Left lung (tissue), 10 donors: ENCODE data around the gene TASOR2. TPM values are rescaled to one million over a fixed set of nuclear protein-coding genes. Genes with fewer than 3 reads are reported as not detected.

Experiments used
- ATAC-seq: fragments of 200-7000 bp; cut with Tn5 transposase; one replicate; pipeline ENCODE4 v1.9.1; 2020; ENCODE audit warnings: moderate library complexity
- DNase-seq, 4 donors: peaks; one replicate each; pipeline ENCODE4 v3.0.0-alpha.2; 2013 to 2020
- H3K27ac ChIP-seq, 2 donors: fragments of 200-600 bp; sonication (generic) in 1 of 2; one replicate each; pipeline versions ENCODE4 v1.5.0 to v1.8.0; 2020 to 2021
- H3K27me3 ChIP-seq, 2 donors: fragments of 200-600 bp; sonication (generic) in 1 of 2; one replicate each; pipeline versions ENCODE4 v1.5.0 to v1.8.0; 2020 to 2021
- H3K36me3 ChIP-seq, 2 donors: fragments of 200-600 bp; sonication (generic) in 1 of 2; one replicate each; pipeline versions ENCODE4 v1.5.0 to v1.8.0; 2020 to 2021
- H3K4me1 ChIP-seq, 2 donors: fragments of 200-600 bp; one replicate each; pipeline ENCODE4 v1.8.0; 2021
- H3K4me3 ChIP-seq, 2 donors: fragments of 200-600 bp; sonication (generic) in 1 of 2; one replicate each; pipeline versions ENCODE4 v1.5.0 to v1.8.0; 2020 to 2021; ENCODE audit warnings: mild to moderate bottlenecking in 1 of 2
- H3K9me3 ChIP-seq, 2 donors: fragments of 200-600 bp; sonication (generic) in 1 of 2; one replicate each; pipeline versions ENCODE4 v1.5.0 to v1.8.0; 2020 to 2021
- CTCF ChIP-seq, 2 donors: fragments of 200-600 bp; sonication (generic) in 1 of 2; IDR thresholded peaks; one replicate each; pipeline versions ENCODE4 v1.5.0 to v1.8.0; 2021; ENCODE audit warnings: antibody characterized with exemption in 2 of 2
- intact Hi-C, 2 donors: fragments of 100-400 bp; cut with DNase I; formaldehyde crosslinking; loops; one replicate each; pipeline versions ENCODE4 v1.11.2 to v1.14.2; 2022
- polyA plus RNA-seq, 6 donors: library from polyadenylated mRNA; unstranded; fragments of 120-200 nt; gene quantifications; one replicate each; pipeline ENCODE4 v1.2.1, GENCODE V29; 2013; ENCODE audit not compliant: insufficient read length in 6 of 6
- total RNA-seq, 2 donors: library from RNA; stranded (reverse); fragmentation: NEBNext Ultra II Directional; extraction: Animal tissue kit (Norgen Biotek cat#: 25700); gene quantifications; one replicate each; pipeline ENCODE4 v1.2.1, GENCODE V29; 2021
- donor health status: DM: no; HTN: yes; CAD: no.
- donor health status: DM: no; HTN: no; CAD: no.

The TASOR2 gene
- total and polyA plus RNA-seq, 8 donors, result 35.5 to 66.5 (median 39.6) TPM

- no peak for DNase-seq
These were observed 34.9 kb upstream of the TASOR2 start for GRCh38 chr10:5649746-5650145.

GRCh38 chr10:5650664-5651387 lies 33.8 kb upstream of the TASOR2 start:
- no peak for TF ChIP-seq CTCF (IDR thresholded peaks at IDR 0.05)
- H3K27ac ChIP-seq, result no peak overlapping the region
- H3K36me3 ChIP-seq, result peaks cover 0 to 34% of the 10 kb centered on the region in 2 donors
- H3K9me3 ChIP-seq, result no peaks in the 10 kb centered on the region
- ATAC-seq (no peak), DNase-seq (no peak)
- H3K27me3 ChIP-seq, result no peaks in the 10 kb centered on the region
- intact Hi-C loops, result no loop called here
- H3K4me1 ChIP-seq, result no peaks in the 10 kb centered on the region
- H3K4me3 ChIP-seq, result no peak overlapping the region

More at GRCh38 chr10:5649746-5650145, 34.9 kb upstream of the TASOR2 start:
- Histone ChIP-seq H3K27me3 (no peaks in the 10 kb centered on the region), H3K27ac (no peak overlapping the region), H3K36me3 (peaks cover 0 to 35% of the 10 kb centered on the region in 2 donors), H3K9me3 (no peaks in the 10 kb centered on the region), H3K4me3 (no peak overlapping the region), H3K4me1 (no peaks in the 10 kb centered on the region)
- no peak for ATAC-seq
- intact Hi-C loops, result no loop called here
- no peak for TF ChIP-seq CTCF (IDR thresholded peaks at IDR 0.05)

- no peak for DNase-seq
- no peaks in the 10 kb centered on the region for H3K9me3 ChIP-seq
- peaks cover 0 to 28% of the 10 kb centered on the region in 2 donors for H3K36me3 ChIP-seq
- ATAC-seq, result no peak
- H3K4me1 ChIP-seq, result no peaks in the 10 kb centered on the region
- H3K4me3 ChIP-seq, result no peak overlapping the region
- no peak for TF ChIP-seq CTCF (IDR thresholded peaks at IDR 0.05)
- H3K27me3 ChIP-seq, result no peaks in the 10 kb centered on the region
- H3K27ac ChIP-seq, result no peak overlapping the region
- intact Hi-C loops, result no loop called here
These were observed 33.3 kb upstream of the TASOR2 start for GRCh38 chr10:5651388-5651764.

GRCh38 chr10:5652746-5653145 lies 31.9 kb upstream of the TASOR2 start:
- intact Hi-C loops, result no loop called here
- H3K36me3 ChIP-seq, result peaks cover 0 to 21% of the 10 kb centered on the region in 2 donors
- no peaks in the 10 kb centered on the region for H3K9me3 ChIP-seq
- H3K4me1 ChIP-seq, result no peaks in the 10 kb centered on the region
- ATAC-seq (no peak), DNase-seq (no peak)
- no peak overlapping the region for H3K4me3 ChIP-seq
- no peak overlapping the region for H3K27ac ChIP-seq
- no peak for TF ChIP-seq CTCF (IDR thresholded peaks at IDR 0.05)
- H3K27me3 ChIP-seq, result no peaks in the 10 kb centered on the region

- no peak overlapping the region for H3K4me3 ChIP-seq
- TF ChIP-seq CTCF (IDR thresholded peaks at IDR 0.05), result no peak
- peaks cover 0 to 14% of the 10 kb centered on the region in 2 donors for H3K36me3 ChIP-seq
- peaks cover 0 to 8% of the 10 kb centered on the region in 2 donors for H3K4me1 ChIP-seq
- DNase-seq (no peak), ATAC-seq (no peak)
- H3K9me3 ChIP-seq, result no peaks in the 10 kb centered on the region
- no peaks in the 10 kb centered on the region for H3K27me3 ChIP-seq
- intact Hi-C loops, result no loop called here
- no peak overlapping the region for H3K27ac ChIP-seq
These were observed 30.4 kb upstream of the TASOR2 start for GRCh38 chr10:5654218-5654755.
